Stomach (tissue), 4 donors: ENCODE data around the gene PLXND1.
"Not testable (repeated sequence)": the region's sequence is repeated elsewhere in the genome, so short reads cannot be mapped to it uniquely, and the experiment has no call there.

Experiments used
- CTCF ChIP-seq, 7 experiments: fragments of 450-650 bp in 4 of 7; fragments of 200-600 bp in 3 of 7; sonication (generic) in 3 of 7; IDR thresholded peaks; one replicate each; pipeline ENCODE4 v1.5.1; 2016 to 2019; ENCODE audit warnings: antibody characterized with exemption in 7 of 7, control low read depth in 2 of 7, mild to moderate bottlenecking in 1 of 7
- POLR2A ChIP-seq, 4 donors: fragments of 450-650 bp; IDR thresholded peaks; one replicate each; pipeline ENCODE4 v1.6.1; 2016; ENCODE audit warnings: antibody characterized with exemption in 4 of 4, control low read depth in 2 of 4, mild to moderate bottlenecking in 1 of 4, moderate library complexity in 1 of 4

DNA sequence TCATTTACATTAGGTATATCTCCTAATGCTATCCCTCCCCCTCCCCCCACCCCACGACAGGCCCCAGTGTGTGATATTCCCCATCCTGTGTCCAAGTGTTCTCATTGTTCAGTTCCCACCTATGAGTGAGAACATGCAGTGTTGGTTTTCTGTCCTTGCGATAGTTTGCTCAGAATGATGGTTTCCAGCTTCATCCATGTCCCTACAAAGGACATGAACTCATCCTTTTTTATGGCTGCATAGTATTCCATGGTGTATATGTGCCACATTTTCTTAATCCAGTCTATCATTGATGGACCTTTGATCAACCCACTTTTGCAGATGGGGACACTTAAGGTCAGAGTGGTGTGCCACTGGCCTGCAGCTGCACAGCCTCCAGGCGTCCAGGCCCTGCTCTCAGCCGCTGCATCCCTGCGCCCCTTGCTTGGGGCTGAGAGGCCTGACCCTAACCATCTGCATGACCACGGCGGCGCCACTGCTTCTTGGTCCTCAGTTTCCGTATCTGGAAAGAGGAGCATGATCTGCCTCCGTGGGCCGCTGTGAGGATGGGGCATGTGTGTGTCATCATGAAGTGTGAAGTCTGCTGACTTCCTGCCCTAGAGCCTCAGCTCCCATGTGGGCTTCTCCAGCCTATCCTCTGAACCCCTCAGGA is 4.4 kb upstream of the PLXND1 start:
- not testable (repeated sequence) for TF ChIP-seq POLR2A, CTCF (IDR thresholded peaks at IDR 0.05)
